Measurements from ENCODE around the gene CIAO2B.

- TF ChIP-seq CTCF (IDR thresholded peaks at IDR 0.05 in 4 of 5, conservative IDR thresholded peaks at IDR 0.05 in 1 of 5): no peak
- no peak for TF ChIP-seq POLR2A (IDR thresholded peaks at IDR 0.05)
Measured at GRCh38 chr16:66944054-66944441, 9.8 kb upstream of the CIAO2B start.

Measured in gastrocnemius medialis (tissue), 4 donors.